Body of pancreas (tissue), 4 donors: ENCODE measurements around the gene SPAG8. TPM values are rescaled to one million over a fixed set of nuclear protein-coding genes. Genes with fewer than 3 reads are reported as not detected.

Experiments
- ATAC-seq: fragments of 150-250 bp; one replicate; pipeline ENCODE4 v1.9.1; 2016
- DNase-seq, 4 donors: peaks; one replicate each; pipeline ENCODE4 v3.0.0-alpha.2; 2019
- H3K27ac ChIP-seq, 4 donors: fragments of 200-600 bp; sonication (generic); 1 replicate in 3 of 4; 2 replicates in 1 of 4; pipeline versions ENCODE4 v1.5.1 to v1.6.1; 2016 to 2019; ENCODE audit warnings: mild to moderate bottlenecking in 1 of 4, mixed read lengths in 1 of 4, moderate library complexity in 1 of 4
- H3K27me3 ChIP-seq, 2 donors: fragments of 200-600 bp; sonication (generic); one replicate each; pipeline ENCODE4 v1.6.0; 2016; ENCODE audit warnings: mild to moderate bottlenecking in 1 of 2
- H3K36me3 ChIP-seq, 2 donors: fragments of 200-600 bp; sonication (generic); replicated peaks in 1 of 2; 2 replicates each; pipeline ENCODE4 v1.5.1; 2016; ENCODE audit warnings: low read depth in 2 of 2; ENCODE audit not compliant: insufficient read depth in 1 of 2
- H3K4me1 ChIP-seq: fragments of 200-600 bp; sonication (generic); one replicate; pipeline ENCODE4 v1.6.0; 2016
- H3K4me3 ChIP-seq, 2 donors: fragments of 200-600 bp; sonication (generic); 1 replicate in 1 of 2; 2 replicates in 1 of 2; pipeline ENCODE4 v1.5.1; 2016 to 2019
- H3K9me3 ChIP-seq, 3 donors: fragments of 200-600 bp; sonication (generic); 1 replicate in 2 of 3; 2 replicates in 1 of 3; pipeline ENCODE4 v1.5.1; 2016
- POLR2A ChIP-seq, 3 donors: fragments of 450-650 bp; IDR thresholded peaks; one replicate each; pipeline ENCODE4 v1.6.1; 2016; ENCODE audit warnings: antibody characterized with exemption in 3 of 3, mild to moderate bottlenecking in 2 of 3
- WGBS, 2 donors: methylation state at CpG; one replicate each; pipeline ENCODE4 v1.1.5; 2017; 5-methylcytosine and 5-hydroxymethylcytosine counted together
- intact Hi-C: fragments of 100-400 bp; cut with DNase I; formaldehyde crosslinking; loops from one replicate; pipeline ENCODE4 v1.15.1; 2023
- small RNA-seq: library from RNA; depleted of rRNA; stranded (forward); fragments of <200 nt; gene quantifications from one replicate; pipeline ENCODE3, GENCODE V24; 2016
- total RNA-seq, 2 donors: library from RNA; depleted of rRNA; stranded (reverse); fragments of >200 nt; gene quantifications; one replicate each; pipeline ENCODE4 v1.1.0, GENCODE V29; 2016
- TF ChIP-seq, protein P1 (sequence below), 7 experiments: fragments of 450-650 bp in 4 of 7; fragments of 200-600 bp in 3 of 7; sonication (generic) in 3 of 7; IDR thresholded peaks; one replicate each; pipeline ENCODE4 v1.5.1; 2016 to 2019; ENCODE audit warnings: antibody characterized with exemption in 7 of 7

Gene SPAG8
- total RNA-seq, 2 donors from 2014 or later = 1.6 TPM; not detected in 1

GRCh38 chr9:35759795-35760194, 52.3 kb downstream of the SPAG8 start:
- TF ChIP-seq POLR2A (IDR thresholded peaks at IDR 0.05) = no peak
- TF ChIP-seq, protein P1, sequence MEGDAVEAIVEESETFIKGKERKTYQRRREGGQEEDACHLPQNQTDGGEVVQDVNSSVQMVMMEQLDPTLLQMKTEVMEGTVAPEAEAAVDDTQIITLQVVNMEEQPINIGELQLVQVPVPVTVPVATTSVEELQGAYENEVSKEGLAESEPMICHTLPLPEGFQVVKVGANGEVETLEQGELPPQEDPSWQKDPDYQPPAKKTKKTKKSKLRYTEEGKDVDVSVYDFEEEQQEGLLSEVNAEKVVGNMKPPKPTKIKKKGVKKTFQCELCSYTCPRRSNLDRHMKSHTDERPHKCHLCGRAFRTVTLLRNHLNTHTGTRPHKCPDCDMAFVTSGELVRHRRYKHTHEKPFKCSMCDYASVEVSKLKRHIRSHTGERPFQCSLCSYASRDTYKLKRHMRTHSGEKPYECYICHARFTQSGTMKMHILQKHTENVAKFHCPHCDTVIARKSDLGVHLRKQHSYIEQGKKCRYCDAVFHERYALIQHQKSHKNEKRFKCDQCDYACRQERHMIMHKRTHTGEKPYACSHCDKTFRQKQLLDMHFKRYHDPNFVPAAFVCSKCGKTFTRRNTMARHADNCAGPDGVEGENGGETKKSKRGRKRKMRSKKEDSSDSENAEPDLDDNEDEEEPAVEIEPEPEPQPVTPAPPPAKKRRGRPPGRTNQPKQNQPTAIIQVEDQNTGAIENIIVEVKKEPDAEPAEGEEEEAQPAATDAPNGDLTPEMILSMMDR (IDR thresholded peaks at IDR 0.05) = no peak
- H3K4me3 ChIP-seq = no peak overlapping the region
- intact Hi-C loops = no loop called here
- DNase-seq = no peak
- H3K27me3 ChIP-seq = no peaks in the 10 kb centered on the region
- H3K27ac ChIP-seq = peak overlapping the region in 1 of 4 donors; percentile 15
- no peaks in the 10 kb centered on the region for H3K9me3 ChIP-seq
- H3K36me3 ChIP-seq = no peaks in the 10 kb centered on the region
- H3K4me1 ChIP-seq = peaks cover 36% of the 10 kb centered on the region
- 79 to 82% methylated on average over 4 of the region's 4 CpGs for WGBS, 2 donors
- ATAC-seq = no peak

Small RNAs within 50 kb of the gene (small RNA-seq; reads per million reads assigned to genes)
- gene HINT2 = not detected

Other genes starting within 250 kb of the SPAG8 start
- gene TESK1, start 207.0 kb downstream of the SPAG8 start, total RNA-seq = 10 to 100 TPM; 13.0 to 20.1 TPM
- gene CD72, start 193.8 kb downstream of the SPAG8 start, total RNA-seq = 1 to 10 TPM; 3.3 to 3.9 TPM
- under 1 TPM in 1 of 2 donors, not detected in 1; 0.26 TPM for gene SIT1, start 161.3 kb downstream of the SPAG8 start, total RNA-seq
- 1,000 to 10,000 TPM in 1 of 2 donors, 100 to 1,000 TPM in 1; 887 to 2,577 TPM for gene RMRP, start 154.2 kb downstream of the SPAG8 start, total RNA-seq
- 10 to 100 TPM; 15.8 to 42.2 TPM for gene CCDC107, start 154.0 kb downstream of the SPAG8 start, total RNA-seq
- under 1 TPM in 1 of 2 donors, not detected in 1; 0.26 TPM for gene ARHGEF39, start 147.1 kb downstream of the SPAG8 start, total RNA-seq
- 10 to 100 TPM in 1 of 2 donors, 1 to 10 TPM in 1; 2.6 to 21.8 TPM for gene CA9, start 138.3 kb downstream of the SPAG8 start, total RNA-seq
- 100 to 1,000 TPM in 1 of 2 donors, 10 to 100 TPM in 1; 75.8 to 132 TPM for gene TPM2, start 122.3 kb downstream of the SPAG8 start, total RNA-seq
- gene TLN1, start 80.1 kb downstream of the SPAG8 start, total RNA-seq = 100 to 1,000 TPM in 1 of 2 donors, 10 to 100 TPM in 1; 93.7 to 130 TPM
- 10 to 100 TPM; 31.9 to 32.6 TPM for gene CREB3, start 79.6 kb downstream of the SPAG8 start, total RNA-seq
- 100 to 1,000 TPM in 1 of 2 donors, 10 to 100 TPM in 1; 54.2 to 111 TPM for gene GBA2, start 63.0 kb downstream of the SPAG8 start, total RNA-seq
- 10 to 100 TPM; 15.3 to 18.1 TPM for gene RGP1, start 63.0 kb downstream of the SPAG8 start, total RNA-seq
- gene MSMP, start 58.0 kb downstream of the SPAG8 start, total RNA-seq = not detected
- 10 to 100 TPM in 1 of 2 donors, 1 to 10 TPM in 1; 5.4 to 20.1 TPM for gene NPR2, start 20.7 kb downstream of the SPAG8 start, total RNA-seq
- 10 to 100 TPM; 33.3 to 35.0 TPM for gene HINT2, start 2.8 kb upstream of the SPAG8 start, total RNA-seq
- under 1 TPM in 1 of 2 donors, not detected in 1; 0.33 TPM for gene FAM221B, start 16.5 kb upstream of the SPAG8 start, total RNA-seq
- 1 to 10 TPM; 7.3 to 7.9 TPM for gene TMEM8B, start 17.0 kb upstream of the SPAG8 start, total RNA-seq
- gene OR13J1, start 58.1 kb upstream of the SPAG8 start, total RNA-seq = not detected
- gene HRCT1, start 93.9 kb upstream of the SPAG8 start, total RNA-seq = 1 to 10 TPM in 1 of 2 donors, under 1 TPM in 1; 0.99 to 3.4 TPM
- gene SPAAR, start 97.2 kb upstream of the SPAG8 start, total RNA-seq = 1 to 10 TPM in 1 of 2 donors, under 1 TPM in 1; 0.78 to 7.3 TPM
- gene OR2S2, start 145.9 kb upstream of the SPAG8 start, total RNA-seq = not detected
- gene RECK, start 224.7 kb upstream of the SPAG8 start, total RNA-seq = 1 to 10 TPM; 2.6 to 7.0 TPM